Measurements from ENCODE around the gene SUGCT.

DNA sequence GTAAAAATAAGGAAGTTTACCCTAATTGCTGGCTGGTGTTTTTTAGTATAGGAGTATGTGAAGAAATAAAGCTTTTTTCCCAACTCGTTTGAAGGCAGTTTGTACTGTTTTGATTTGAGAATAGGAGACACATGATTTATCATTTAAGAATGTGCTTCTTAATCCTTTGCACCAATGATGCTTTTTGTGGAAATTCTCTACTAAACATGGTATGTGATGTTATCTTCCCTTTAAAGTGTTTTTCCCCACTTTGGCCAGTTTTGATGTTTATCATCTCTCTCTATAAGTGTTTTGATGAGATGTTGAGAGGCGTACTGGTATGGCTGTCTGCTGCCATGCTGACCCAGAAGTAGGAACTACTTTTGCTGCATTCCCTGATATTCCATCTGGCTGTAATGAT lies 85.1 kb downstream of the SUGCT start:
- TF ChIP-seq POLR2A (IDR thresholded peaks at IDR 0.05) = no peak
- TF ChIP-seq, protein P1, sequence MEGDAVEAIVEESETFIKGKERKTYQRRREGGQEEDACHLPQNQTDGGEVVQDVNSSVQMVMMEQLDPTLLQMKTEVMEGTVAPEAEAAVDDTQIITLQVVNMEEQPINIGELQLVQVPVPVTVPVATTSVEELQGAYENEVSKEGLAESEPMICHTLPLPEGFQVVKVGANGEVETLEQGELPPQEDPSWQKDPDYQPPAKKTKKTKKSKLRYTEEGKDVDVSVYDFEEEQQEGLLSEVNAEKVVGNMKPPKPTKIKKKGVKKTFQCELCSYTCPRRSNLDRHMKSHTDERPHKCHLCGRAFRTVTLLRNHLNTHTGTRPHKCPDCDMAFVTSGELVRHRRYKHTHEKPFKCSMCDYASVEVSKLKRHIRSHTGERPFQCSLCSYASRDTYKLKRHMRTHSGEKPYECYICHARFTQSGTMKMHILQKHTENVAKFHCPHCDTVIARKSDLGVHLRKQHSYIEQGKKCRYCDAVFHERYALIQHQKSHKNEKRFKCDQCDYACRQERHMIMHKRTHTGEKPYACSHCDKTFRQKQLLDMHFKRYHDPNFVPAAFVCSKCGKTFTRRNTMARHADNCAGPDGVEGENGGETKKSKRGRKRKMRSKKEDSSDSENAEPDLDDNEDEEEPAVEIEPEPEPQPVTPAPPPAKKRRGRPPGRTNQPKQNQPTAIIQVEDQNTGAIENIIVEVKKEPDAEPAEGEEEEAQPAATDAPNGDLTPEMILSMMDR (IDR thresholded peaks at IDR 0.05) = no peak
